Measurements from ENCODE around the gene CCL27. TPM values are rescaled to one million over a fixed set of nuclear protein-coding genes. Genes with fewer than 3 reads are reported as not detected.
A peak's percentile ranks its signal among the peaks of the same experiment; 100 is the strongest.

CCL27 gene
- total and polyA plus RNA-seq, 2 of the 8 experiments (the other 6 are each of a cell fraction or from before 2014, with no cell fraction given), result 0.42 TPM; not detected in 1

- TF ChIP-seq SIN3A (conservative IDR thresholded peaks at IDR 0.05 in 1 of 2, IDR thresholded peaks at IDR 0.05 in 1 of 2; ENCODE audit: low read depth in 1 of 2, low read length in 2 of 2) (no peak), CEBPB (IDR thresholded peaks at IDR 0.05; ENCODE audit: low read depth, low read length) (no peak), RFX5 (IDR thresholded peaks at IDR 0.05; ENCODE audit: borderline replicate concordance, low read depth, low read length) (no peak), CHD2 (IDR thresholded peaks at IDR 0.05; ENCODE audit: low read length) (0 out of 2 replicates have a peak, but pooled peaks have one; percentile 21), RBBP5 (IDR thresholded peaks at IDR 0.05; ENCODE audit: borderline replicate concordance, low read depth, low read length) (no peak), EP300 (IDR thresholded peaks at IDR 0.05; ENCODE audit: borderline replicate concordance in 1 of 2, low read depth in 2 of 2, low read length in 2 of 2) (peak in 1 of 2 experiments; percentile 48; a peak in 1 of 3 replicates), ATF3 (IDR thresholded peaks at IDR 0.05; ENCODE audit: insufficient read depth, low read depth, low read length) (peak; percentile 26; the same call in 1 of the 2 replicates), TBP (IDR thresholded peaks at IDR 0.05; ENCODE audit: low read depth, low read length) (peak; percentile 62; the same call in 1 of the 2 replicates), TAF1 (IDR thresholded peaks at IDR 0.05; ENCODE audit: low read depth, low read length) (no peak), BACH1 (IDR thresholded peaks at IDR 0.05; ENCODE audit: low read length) (no peak), HDAC2 (IDR thresholded peaks at IDR 0.05; ENCODE audit: borderline replicate concordance in 1 of 2, low read depth in 2 of 2, low read length in 2 of 2) (no peak), SP2 (IDR thresholded peaks at IDR 0.05; ENCODE audit: low read length) (no peak), USF2 (IDR thresholded peaks at IDR 0.05; ENCODE audit: low read length) (no peak), NRF1 (IDR thresholded peaks at IDR 0.05; ENCODE audit: low read depth, low read length) (no peak), MAX (IDR thresholded peaks at IDR 0.05) (peak; percentile 37; the same call in 1 of the 2 replicates), ATF2 (IDR thresholded peaks at IDR 0.05; ENCODE audit: low read length) (no peak), ZNF274 (IDR thresholded peaks at IDR 0.05; ENCODE audit: borderline replicate concordance, extremely low read depth, low read length) (no peak), JUN (IDR thresholded peaks at IDR 0.05; ENCODE audit: low read depth, low read length) (no peak), EGR1 (IDR thresholded peaks at IDR 0.05; ENCODE audit: borderline replicate concordance, low read depth, low read length) (no peak), TAF7 (optimal IDR thresholded peaks at IDR 0.05; ENCODE audit: borderline replicate concordance, low read depth, low read length) (peak; percentile 66)
Measured at GRCh38 chr9:34675048-34675714, 12.7 kb upstream of the CCL27 start (continued).

Data from H1 (cell line).